Heart left ventricle (tissue), 16 donors: Measurements from ENCODE around the gene SH3BP2. TPM values are rescaled to one million over a fixed set of nuclear protein-coding genes. Genes with fewer than 3 reads are reported as not detected.
A peak's percentile ranks its signal among the peaks of the same experiment; 100 is the strongest.

ENCODE experiments used
- ATAC-seq, 4 donors: fragments of 200-7000 bp; cut with Tn5 transposase; one replicate each; pipeline ENCODE4 v1.9.1; 2020 to 2022; ENCODE audit warnings: moderate library complexity in 4 of 4, mild to moderate bottlenecking in 3 of 4, moderate number of reproducible peaks in 1 of 4
- DNase-seq, 5 donors: peaks; one replicate each; pipeline ENCODE4 v3.0.0-alpha.2; 2020
- H3K27ac ChIP-seq, 12 donors: fragments of 200-600 bp; sonication (generic) in 4 of 12; one replicate each; pipeline versions ENCODE4 v1.5.0 to v1.8.0; 2016 to 2022; ENCODE audit warnings: mild to moderate bottlenecking in 2 of 12
- H3K27me3 ChIP-seq, 9 donors: fragments of 200-600 bp; sonication (generic) in 2 of 9; one replicate each; pipeline versions ENCODE4 v1.5.1 to v1.8.0; 2016 to 2022; ENCODE audit warnings: mild to moderate bottlenecking in 3 of 9
- H3K36me3 ChIP-seq, 9 donors: fragments of 200-600 bp; sonication (generic) in 2 of 9; one replicate each; pipeline versions ENCODE4 v1.5.0 to v1.8.0; 2018 to 2022; ENCODE audit warnings: mild to moderate bottlenecking in 2 of 9
- H3K4me1 ChIP-seq, 12 donors: fragments of 200-600 bp; sonication (generic) in 4 of 12; one replicate each; pipeline versions ENCODE4 v1.5.0 to v1.8.0; 2016 to 2022; ENCODE audit warnings: mild to moderate bottlenecking in 3 of 12
- H3K4me3 ChIP-seq, 12 donors: fragments of 200-600 bp; sonication (generic) in 4 of 12; one replicate each; pipeline versions ENCODE4 v1.5.0 to v1.8.0; 2017 to 2022; ENCODE audit warnings: mild to moderate bottlenecking in 9 of 12, moderate library complexity in 4 of 12
- H3K9me3 ChIP-seq, 12 donors: fragments of 200-600 bp; sonication (generic) in 4 of 12; one replicate each; pipeline versions ENCODE4 v1.5.0 to v1.8.0; 2016 to 2022; ENCODE audit warnings: mild to moderate bottlenecking in 1 of 12
- POLR2A ChIP-seq, 2 donors: fragments of 450-650 bp; IDR thresholded peaks; one replicate each; pipeline ENCODE4 v1.6.1; 2017; ENCODE audit warnings: antibody characterized with exemption in 2 of 2, mild to moderate bottlenecking in 2 of 2, moderate library complexity in 2 of 2
- WGBS, 4 donors: extraction: QIAGEN DNeasy Blood & Tissue Kit in 2 of 4; methylation state at CpG; one replicate each; pipeline versions ENCODE4 v1.1.5 to v1.1.7; 2013 to 2018; 5-methylcytosine and 5-hydroxymethylcytosine counted together
- intact Hi-C, 10 donors: fragments of 100-400 bp; cut with DNase I; formaldehyde crosslinking; loops; one replicate each; pipeline versions ENCODE4 v1.11.1 to v1.14.2; 2022
- polyA plus RNA-seq, 2 donors: library from polyadenylated mRNA; stranded (reverse); fragments of 200-250 nt; gene quantifications; one replicate each; pipeline ENCODE4 v1.2.3, GENCODE V29; 2013
- total RNA-seq, 9 donors: library from RNA; depleted of rRNA in 2 of 9; stranded (reverse); fragments of >200 nt in 2 of 9; fragmentation: NEBNext Ultra II Directional in 3 of 9; extraction: Animal tissue kit (Norgen Biotek cat#: 25700) in 3 of 9; gene quantifications; one replicate each; pipeline versions ENCODE4 v1.1.0 to v1.2.4, GENCODE V29; 2016 to 2023
- TF ChIP-seq, protein P1 (sequence below), 12 donors: fragments of 200-600 bp; sonication (generic) in 4 of 12; IDR thresholded peaks; one replicate each; pipeline versions ENCODE4 v1.5.0 to v1.8.0; 2018 to 2022; ENCODE audit warnings: antibody characterized with exemption in 12 of 12, mild to moderate bottlenecking in 5 of 12
- donor health status: ischemic (EF 13 %, LVEDD 7.1; RV severe dilation, severe dysfunction).
- donor health status: healthy with polysubstance abuse.
- donor health status: DM: no; HTN: yes; CAD: no.
- donor health status: DM: no; HTN: no; CAD: no.
- donor health status: ischemic (EF 25% LVEDD 6.9; RV normal size, moderate dysfunction).
- donor health status: ischemic (EF 25% LVEDD 5.7; RV mildly dilated, moderate dysfunction).
- donor health status: healthy.
- donor health status: DM: yes; HTN: yes; CAD: no.
- donor health status: ischemic (EF 35%, LVEDD 5.7; RV mildly dilated, moderate dysfunction).
- donor health status: nonischemic (EF 11% LVEDD 7.7; RV severe dilation, severe dysfunction).
- donor health status: DM: yes; HTN: yes; CAD: no.
- donor health status: PGD.
- donor health status: ischemic (EF 29% LVEDD 5.4; RV normal size, mild dysfunction).
- donor health status: nonischemic (EF 23%, LVEDD 6.1; RV moderate dilation, normal function).

SH3BP2 gene
- total and polyA plus RNA-seq, 11 donors = 10.4 to 70.2 (median 23.5) TPM

DNA sequence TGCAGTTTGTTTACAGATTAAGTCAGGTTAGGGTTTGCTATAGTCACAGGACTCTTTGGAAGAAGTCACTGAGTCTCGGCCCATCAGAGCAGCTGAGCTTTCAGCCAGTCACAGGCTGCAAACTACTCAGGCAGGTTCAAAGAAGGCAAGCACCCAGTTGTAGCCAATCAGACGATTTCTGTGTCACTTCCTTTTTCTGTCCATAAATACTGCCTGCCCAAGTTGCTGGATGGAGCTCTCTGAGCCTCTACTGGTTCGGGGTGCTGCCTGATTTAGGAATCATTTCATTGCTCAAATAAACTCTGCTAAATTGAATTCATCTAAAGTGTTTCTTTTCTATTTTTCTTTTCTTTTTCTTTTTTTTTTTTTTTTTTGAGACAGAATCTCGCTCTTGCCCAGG is 7.3 kb upstream of the SH3BP2 start:
- Histone ChIP-seq H3K4me3 (no peak overlapping the region), H3K9me3 (peaks cover 0 to 23% (median 0%) of the 10 kb centered on the region in 12 donors), H3K27ac (peak overlapping the region in 5 of 12 donors; percentile 9 to 87 (median 83)), H3K27me3 (no peaks in the 10 kb centered on the region), H3K4me1 (peaks cover 7 to 46% (median 27%) of the 10 kb centered on the region in 12 donors), H3K36me3 (no peaks in the 10 kb centered on the region)
- DNase-seq (peak in 3 of 5 donors; percentile 16 to 37 (median 21)), ATAC-seq (peak in 2 of 4 donors; percentile 5 to 6)
- no peak for TF ChIP-seq POLR2A (IDR thresholded peaks at IDR 0.05)
- TF ChIP-seq, protein P1, sequence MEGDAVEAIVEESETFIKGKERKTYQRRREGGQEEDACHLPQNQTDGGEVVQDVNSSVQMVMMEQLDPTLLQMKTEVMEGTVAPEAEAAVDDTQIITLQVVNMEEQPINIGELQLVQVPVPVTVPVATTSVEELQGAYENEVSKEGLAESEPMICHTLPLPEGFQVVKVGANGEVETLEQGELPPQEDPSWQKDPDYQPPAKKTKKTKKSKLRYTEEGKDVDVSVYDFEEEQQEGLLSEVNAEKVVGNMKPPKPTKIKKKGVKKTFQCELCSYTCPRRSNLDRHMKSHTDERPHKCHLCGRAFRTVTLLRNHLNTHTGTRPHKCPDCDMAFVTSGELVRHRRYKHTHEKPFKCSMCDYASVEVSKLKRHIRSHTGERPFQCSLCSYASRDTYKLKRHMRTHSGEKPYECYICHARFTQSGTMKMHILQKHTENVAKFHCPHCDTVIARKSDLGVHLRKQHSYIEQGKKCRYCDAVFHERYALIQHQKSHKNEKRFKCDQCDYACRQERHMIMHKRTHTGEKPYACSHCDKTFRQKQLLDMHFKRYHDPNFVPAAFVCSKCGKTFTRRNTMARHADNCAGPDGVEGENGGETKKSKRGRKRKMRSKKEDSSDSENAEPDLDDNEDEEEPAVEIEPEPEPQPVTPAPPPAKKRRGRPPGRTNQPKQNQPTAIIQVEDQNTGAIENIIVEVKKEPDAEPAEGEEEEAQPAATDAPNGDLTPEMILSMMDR (IDR thresholded peaks at IDR 0.05) = no peak
- intact Hi-C loops = no loop called here
- WGBS, 4 donors = 38 to 49% (median 47%) methylated on average over 4 of the region's 4 CpGs

DNA sequence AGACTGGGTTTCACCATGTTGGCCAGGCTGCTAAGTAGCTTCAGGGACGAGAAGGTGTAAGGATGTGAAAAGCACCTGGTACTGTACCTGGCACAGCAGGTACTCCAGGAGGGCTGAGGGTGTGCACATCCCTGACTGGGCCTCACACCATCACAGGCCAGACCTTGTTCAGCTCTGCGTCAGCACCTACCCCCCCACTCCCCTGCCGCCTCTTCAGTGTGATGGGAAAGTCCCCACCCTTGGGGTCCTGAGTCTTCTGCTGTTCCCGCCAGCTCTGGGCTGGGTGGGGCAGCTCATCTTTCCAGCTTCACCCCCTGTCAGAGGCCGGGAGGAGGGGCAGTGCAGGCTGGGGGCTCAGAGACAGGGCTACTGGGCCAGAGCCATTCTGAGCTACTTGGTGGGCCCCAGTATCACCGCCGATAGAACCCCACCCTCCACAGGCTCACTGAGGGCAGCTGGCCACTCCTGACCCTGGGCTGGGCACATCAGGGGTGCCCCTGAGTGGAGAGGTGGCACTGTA is 6.7 kb upstream of the SH3BP2 start:
- Histone ChIP-seq H3K27ac (peak overlapping the region in 8 of 12 donors; percentile 9 to 87 (median 82)), H3K27me3 (no peaks in the 10 kb centered on the region), H3K4me1 (peaks cover 7 to 50% (median 27%) of the 10 kb centered on the region in 12 donors), H3K36me3 (no peaks in the 10 kb centered on the region), H3K4me3 (no peak overlapping the region), H3K9me3 (peaks cover 0 to 23% (median 0%) of the 10 kb centered on the region in 12 donors)
- TF ChIP-seq, protein P1 (IDR thresholded peaks at IDR 0.05) = no peak
- no peak for TF ChIP-seq POLR2A (IDR thresholded peaks at IDR 0.05)
- no peak for DNase-seq
- intact Hi-C loops = no loop called here
- 93 to 100% (median 95%) methylated on average over 1 to 7 of the region's 7 CpGs for WGBS, 4 donors
- no peak for ATAC-seq

DNA sequence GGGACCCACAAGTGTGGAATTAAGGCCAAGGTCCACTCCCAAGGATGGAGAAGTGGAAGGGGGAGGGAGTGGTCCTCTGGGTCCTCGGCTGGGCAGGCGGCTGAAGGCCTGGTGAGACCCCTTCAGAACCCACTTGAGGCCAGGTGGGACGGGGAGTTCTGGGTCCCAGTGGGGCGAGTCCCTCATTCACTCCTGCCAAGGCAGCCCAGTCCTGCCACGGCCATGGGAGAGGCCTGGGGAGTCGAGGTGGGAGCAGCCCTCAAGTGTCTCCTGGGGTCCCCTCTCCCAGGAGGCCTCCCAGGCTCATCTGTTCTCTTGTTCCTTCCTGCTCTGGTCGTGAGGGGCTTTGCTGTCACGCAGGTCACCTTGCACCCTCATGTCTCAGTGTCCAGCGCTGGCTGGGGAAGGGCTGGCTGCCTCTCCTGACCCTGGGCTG is 6.1 kb upstream of the SH3BP2 start:
- peak in 1 of 5 donors; percentile 61 for DNase-seq
- no peaks in the 10 kb centered on the region for H3K36me3 ChIP-seq
- H3K4me3 ChIP-seq = no peak overlapping the region
- H3K27ac ChIP-seq = peak overlapping the region in 11 of 12 donors; percentile 52 to 89 (median 86)
- WGBS, 4 donors = 76 to 86% (median 80%) methylated on average over 8 to 9 of the region's 9 CpGs
- intact Hi-C loops = no loop called here
- TF ChIP-seq, protein P1 (IDR thresholded peaks at IDR 0.05) = no peak
- TF ChIP-seq POLR2A (IDR thresholded peaks at IDR 0.05) = no peak
- no peak for ATAC-seq
- H3K27me3 ChIP-seq = no peaks in the 10 kb centered on the region
- peaks cover 0 to 18% (median 0%) of the 10 kb centered on the region in 12 donors for H3K9me3 ChIP-seq
- peaks cover 7 to 56% (median 27%) of the 10 kb centered on the region in 12 donors for H3K4me1 ChIP-seq

DNA sequence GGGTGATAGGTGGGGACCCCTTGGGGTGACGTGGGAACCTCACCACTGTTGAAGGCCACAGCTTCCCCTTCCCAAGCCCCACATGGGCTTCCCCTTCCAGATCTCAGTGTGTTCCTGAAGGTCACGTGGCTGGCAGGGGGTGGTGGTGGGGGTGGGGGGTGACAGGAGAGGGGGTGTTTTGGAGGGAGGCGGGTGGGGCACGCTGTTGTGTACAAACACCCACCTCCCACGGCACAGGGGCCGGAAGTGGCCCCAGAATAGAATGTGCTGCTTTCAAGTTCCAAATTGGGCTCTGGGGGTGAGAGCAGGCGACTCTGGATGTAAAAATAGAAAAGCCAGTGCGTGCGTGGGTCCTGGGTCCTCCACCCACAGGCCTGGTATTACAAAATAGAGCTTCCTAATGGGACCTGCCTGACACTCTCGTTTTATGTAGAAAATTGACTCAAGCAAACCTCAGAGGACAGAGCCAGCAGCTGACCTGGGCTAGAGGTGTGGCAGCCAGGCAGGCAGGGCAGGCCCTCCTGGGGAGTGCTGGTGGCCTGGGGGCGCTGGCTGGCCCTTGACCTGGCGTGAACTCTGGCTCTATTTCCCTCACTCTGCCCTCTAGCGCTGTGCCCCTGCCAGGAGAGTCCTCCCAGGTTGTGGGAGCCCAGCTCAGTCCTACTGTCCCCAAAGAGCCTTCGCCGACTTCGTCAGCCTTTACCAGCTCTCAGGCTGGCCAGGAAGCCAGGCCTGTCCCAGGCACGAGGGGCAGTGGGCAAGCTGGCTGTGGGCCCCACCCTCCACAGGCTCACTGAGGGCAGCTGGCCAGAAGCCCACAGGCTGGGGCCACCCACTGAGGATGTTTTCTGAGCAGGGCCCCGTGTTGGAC is 5.4 kb upstream of the SH3BP2 start:
- DNase-seq = peak in 4 of 5 donors; percentile 52 to 75 (median 60)
- TF ChIP-seq POLR2A (IDR thresholded peaks at IDR 0.05) = no peak
- TF ChIP-seq, protein P1 (IDR thresholded peaks at IDR 0.05) = peak in 2 of 12 donors; percentile 11 to 34
- H3K27ac ChIP-seq = peak overlapping the region; percentile 52 to 89 (median 84)
- intact Hi-C loops = no loop called here
- peak; percentile 38 to 67 (median 66) for ATAC-seq
- no peaks in the 10 kb centered on the region for H3K36me3 ChIP-seq
- no peak overlapping the region for H3K4me3 ChIP-seq
- H3K27me3 ChIP-seq = no peaks in the 10 kb centered on the region
- peaks cover 0 to 13% (median 0%) of the 10 kb centered on the region in 12 donors for H3K9me3 ChIP-seq
- peaks cover 7 to 63% (median 32%) of the 10 kb centered on the region in 12 donors for H3K4me1 ChIP-seq
- WGBS, 4 donors = 36 to 49% (median 45%) methylated on average over 10 to 18 of the region's 18 CpGs
